HG02870 (cell line): Measurements from ENCODE around the gene TCF12.

Experiments
- ATAC-seq: cut with Tn5 transposase; IDR thresholded peaks from one replicate; pipeline ENCODE4 v1.9.1; 2021; ENCODE audit warnings: mild to moderate bottlenecking, moderate library complexity; ENCODE audit not compliant: unreplicated experiment

The TCF12 gene

GRCh38 chr15:57044072-57044702 lies 125.7 kb downstream of the TCF12 start:
- no peak for ATAC-seq

- no peak for ATAC-seq
Observed at GRCh38 chr15:57044970-57045369, 126.5 kb downstream of the TCF12 start.

DNA sequence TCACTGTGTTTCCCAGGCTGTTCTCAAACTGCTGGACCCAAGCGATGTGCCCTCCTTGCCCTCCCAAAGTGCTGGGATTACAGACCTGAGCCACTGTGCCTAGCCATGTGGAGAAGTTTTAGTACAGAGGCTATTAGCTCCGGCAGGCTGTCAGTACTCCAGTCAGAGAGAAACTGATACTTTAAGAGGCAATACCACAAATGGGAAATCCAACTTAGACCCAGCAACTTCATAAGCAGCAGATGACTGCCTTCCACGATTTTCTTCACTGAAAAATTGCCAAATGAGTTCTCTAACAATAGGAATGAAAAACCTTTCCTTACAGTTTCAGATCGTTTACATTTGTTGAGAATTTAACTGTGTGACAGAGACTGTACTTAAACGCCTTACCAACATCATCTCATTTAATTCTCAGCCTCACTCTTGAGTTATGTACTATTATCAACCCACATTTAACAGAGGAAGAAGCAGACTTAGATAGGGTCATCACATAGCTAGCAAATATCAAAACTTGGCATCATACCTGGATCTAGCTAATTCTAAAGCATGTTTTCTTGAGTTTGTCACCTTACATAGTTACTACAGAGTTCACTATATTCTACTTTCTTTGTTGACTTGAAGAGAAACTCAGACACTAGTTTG lies 127.4 kb downstream of the TCF12 start:
- ATAC-seq: peak; percentile 95

DNA sequence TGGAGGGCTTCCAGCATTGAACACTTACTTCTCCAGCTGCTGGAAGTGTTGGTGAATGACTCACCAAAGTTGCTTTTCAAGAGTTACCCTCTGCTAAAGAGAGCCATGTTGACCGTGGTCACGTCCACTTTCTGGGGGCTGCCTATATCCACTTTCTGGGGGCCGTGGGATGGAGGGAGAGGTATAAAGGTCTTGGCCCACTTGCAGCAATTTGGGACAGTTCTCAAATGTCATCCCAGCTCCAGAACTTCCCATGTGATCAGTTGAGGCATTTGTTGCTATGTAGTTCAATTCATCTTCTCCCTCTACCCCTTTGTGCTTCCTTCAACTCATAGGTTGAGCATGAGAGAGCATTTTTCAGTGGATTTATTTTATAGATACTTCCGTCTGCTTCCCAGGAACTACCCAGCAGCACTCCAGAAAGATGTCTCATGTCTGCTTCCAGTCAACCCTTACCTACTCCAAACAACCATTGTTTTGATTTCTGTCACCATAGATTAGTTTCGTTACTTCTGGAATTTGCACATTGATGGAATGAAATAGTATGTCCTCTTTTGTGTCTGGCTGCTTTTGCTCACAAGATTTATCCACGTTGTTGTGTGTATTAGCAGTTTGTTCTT lies 130.6 kb downstream of the TCF12 start:
- no peak for ATAC-seq

DNA sequence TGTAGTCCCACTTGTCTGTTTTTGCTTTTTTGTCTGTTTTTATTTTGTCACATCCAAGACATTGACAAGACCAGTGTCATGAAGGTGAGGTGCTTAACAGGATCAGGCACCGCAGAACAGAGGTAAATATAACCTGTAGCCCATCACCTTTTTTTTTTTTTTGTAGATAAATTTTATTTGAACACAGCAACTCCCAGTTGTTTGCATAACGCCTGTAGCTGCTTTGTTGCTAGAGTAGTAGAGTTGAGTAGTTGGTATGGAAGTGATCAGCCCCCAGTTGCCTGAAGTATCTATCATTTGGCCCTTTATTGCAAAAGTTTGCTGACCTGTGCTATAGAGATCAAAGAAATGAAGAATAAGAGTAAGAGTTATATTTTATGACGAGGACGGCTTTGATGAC lies 135.0 kb downstream of the TCF12 start:
- ATAC-seq: no peak

GRCh38 chr15:57054204-57054750 lies 135.8 kb downstream of the TCF12 start:
- ATAC-seq: no peak

GRCh38 chr15:57056357-57056756 lies 137.9 kb downstream of the TCF12 start:
- ATAC-seq: no peak

DNA sequence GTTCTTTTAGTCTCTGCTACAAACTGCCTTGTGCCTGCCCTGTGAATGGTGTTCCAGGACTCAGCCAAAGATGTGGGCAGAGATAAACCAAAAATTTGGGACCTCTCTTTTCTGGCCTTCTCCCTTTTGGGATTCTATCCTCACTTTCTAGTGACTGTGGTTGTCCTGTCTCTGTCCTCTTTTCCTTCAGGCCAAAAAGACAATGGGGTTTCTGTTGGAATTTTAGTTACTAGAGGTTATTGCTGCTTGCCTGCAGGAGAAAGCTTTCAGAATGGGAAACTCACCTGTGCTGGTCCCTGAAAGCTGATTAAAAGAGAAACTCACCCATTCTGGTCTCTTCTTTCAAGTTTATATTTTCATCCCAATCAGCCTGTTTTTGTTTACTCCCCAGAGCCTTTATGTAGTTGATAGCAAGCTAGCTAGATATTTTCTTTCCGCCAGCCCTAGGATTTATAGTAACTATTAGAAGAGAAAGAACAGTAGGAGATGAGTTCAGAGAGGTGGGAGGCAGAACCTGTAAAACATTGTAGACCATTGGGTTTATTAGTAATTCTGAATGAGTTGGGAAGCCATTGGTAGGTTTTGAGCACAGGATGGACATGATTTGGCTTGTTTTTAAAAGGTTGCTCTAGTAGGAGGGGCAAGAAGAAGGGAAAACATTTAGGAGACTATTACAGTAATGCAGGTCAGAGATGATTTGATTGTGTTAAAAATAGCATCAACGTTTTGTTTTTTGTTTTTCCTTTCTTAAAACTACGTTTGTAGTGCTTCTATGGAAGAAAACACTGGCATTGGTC lies 138.9 kb downstream of the TCF12 start:
- ATAC-seq: no peak

DNA sequence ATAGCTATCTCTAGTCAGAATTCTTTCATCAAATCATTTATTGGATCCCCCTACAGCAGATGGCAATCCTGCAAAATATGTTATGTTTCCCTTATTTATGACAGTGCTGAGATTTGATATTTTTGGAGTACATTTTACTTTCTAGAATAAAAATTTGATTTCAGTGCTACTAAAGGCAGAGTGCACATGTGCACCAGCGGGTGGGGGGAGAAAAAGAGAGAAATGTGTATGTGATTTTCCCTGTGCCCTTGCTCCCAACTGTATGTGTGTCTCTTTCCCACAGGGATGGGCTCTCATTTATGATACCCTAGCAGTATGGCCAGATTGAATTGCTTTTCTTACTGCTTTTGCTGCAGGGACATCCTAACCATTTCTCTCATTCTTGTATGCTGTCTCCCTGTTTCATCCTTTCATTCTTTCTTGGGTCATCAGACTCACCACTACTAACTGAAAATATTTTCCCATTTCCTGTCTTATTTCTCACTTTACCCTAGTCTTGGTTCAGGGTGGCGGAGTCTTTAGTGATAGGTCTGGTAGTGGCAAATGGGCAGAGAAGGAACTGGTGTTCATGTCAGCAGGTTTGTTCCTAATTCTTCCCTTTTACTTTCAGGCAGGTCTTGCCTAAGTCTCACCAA lies 140.7 kb downstream of the TCF12 start:
- ATAC-seq: no peak

DNA sequence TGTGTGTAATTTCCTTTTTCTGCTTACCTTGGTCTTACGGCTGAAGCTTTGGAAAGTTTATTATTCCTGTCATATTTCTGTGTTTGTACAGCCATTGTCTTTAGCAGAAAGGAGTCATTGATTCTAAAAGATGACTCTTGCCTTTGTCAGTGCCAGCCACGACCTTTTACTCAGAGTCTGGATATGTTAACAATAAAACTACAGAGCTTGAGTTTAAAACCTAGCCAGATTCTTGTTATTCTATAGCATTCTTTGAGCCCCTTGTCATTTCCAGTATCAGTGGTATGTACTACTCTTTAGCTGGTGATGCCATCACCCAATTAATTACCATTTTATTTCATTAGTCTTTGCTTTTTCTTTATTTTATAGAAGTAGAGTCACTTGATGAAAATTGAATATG lies 142.4 kb downstream of the TCF12 start:
- no peak for ATAC-seq

DNA sequence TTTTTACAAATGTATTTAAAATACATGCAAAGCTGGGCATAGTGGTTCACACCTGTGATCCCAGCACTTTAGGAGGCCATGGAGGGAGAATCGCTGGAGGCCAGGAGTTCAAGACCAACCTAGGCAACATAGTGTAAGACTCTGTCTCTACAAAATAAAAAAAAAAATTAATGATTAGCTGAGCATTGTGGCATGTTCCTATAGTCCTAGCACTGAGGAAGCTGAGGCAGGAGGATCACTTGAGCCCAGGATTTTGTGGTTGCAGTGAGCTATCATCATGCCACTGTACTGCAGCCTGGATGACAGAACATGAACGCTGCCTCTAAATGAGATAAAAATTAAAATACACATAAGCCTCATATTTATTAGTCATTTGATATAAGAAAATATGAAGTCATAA lies 142.8 kb downstream of the TCF12 start:
- ATAC-seq: no peak

- ATAC-seq: no peak
Observed at GRCh38 chr15:57061696-57062095, 143.3 kb downstream of the TCF12 start.

DNA sequence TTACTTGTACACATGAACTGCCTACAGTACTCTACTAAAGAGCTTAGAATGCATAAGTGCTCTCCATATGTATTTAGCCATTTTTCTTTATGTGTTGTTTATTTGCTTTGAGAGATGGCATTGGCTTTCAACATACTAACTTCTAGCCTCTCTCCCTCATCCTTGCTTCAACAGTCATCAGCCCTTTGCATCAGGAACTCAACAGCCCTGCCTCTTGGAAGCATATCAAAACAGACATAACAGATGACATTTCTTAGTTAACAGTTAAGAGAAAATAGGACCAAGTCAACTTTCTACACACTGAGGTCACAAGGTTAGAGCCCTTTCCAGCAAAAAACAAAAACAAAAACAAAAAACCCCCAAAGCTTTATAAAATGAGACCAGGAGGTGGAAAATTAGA lies 145.6 kb downstream of the TCF12 start:
- ATAC-seq: no peak

DNA sequence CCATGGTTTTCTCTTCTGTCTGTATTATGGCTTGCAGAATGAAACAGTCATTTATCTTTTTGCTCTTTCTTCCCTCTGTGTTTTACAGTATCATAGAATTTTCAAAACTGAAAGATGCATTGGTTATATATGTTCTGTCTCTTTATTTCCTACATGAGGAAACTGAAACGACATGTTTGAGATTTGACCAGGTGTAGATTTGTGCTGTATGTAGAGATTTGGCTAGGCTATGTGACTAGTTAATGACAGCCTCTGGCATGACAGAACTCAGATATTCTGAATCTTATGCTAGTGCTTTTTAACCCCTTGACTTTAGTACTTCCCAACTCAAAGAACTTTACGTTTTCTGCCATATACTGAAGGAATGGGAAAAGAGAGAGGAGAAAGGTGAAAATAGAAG lies 151.0 kb downstream of the TCF12 start:
- ATAC-seq: no peak

DNA sequence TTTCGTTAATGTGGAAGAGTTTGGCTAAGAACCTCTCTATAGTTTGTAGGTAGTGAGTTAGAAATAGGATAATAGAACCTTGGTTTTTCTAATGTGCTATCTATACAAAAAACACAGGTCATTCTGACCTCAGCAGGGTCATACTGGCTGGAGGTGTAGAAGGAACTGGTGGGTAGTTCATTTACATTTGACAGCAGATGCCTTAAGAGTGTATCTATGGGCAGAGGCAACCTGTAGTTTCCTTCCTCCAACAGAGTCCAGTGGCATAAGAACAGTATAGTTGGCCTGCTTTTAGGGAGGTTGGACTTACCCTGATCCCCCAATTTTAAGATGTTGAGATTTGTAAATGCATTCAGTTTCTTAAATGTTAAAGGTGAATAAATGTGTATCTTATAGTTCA lies 152.2 kb downstream of the TCF12 start:
- ATAC-seq: no peak

- no peak for ATAC-seq
Observed at GRCh38 chr15:57079446-57079845, 161.0 kb downstream of the TCF12 start.

GRCh38 chr15:57079931-57080620 lies 161.6 kb downstream of the TCF12 start:
- no peak for ATAC-seq

DNA sequence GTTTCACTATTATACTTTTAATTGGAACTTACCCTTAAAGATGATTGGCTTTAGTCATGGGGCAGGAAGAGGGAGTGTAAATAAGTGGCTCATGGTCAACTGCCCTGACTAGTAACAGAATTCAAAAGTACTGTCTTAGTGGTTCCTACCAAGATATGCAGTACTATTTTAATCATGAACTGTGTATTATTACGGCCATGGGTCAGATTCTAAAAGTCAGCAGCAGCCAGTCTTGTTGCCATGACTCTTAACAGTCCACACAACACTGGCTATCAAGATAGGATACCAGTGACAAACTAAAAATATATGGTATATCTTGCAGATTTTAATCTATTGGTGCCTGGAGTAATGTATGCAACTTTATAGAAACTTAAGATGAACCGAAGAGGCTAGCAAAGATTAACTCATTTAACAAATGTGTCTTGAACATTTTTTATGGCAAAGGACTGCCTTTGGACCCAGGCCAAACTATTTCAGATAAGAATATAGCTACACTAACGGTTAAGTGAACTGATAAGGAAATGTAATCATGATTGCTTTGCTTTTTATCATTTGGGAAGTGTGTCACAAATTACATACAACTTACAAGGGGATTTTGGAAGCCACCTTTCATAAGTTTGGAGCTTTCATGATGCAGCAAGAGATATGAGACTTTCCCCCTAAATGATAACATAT lies 163.7 kb downstream of the TCF12 start:
- no peak for ATAC-seq

- no peak for ATAC-seq
Observed at GRCh38 chr15:57084192-57084591, 165.7 kb downstream of the TCF12 start.

- ATAC-seq: no peak
Observed at GRCh38 chr15:57085267-57085666, 166.8 kb downstream of the TCF12 start.
